HG02981 (cell line): ENCODE measurements around the gene NINL.
"Not testable (repeated sequence)": the region's sequence is repeated elsewhere in the genome, so short reads cannot be mapped to it uniquely, and the experiment has no call there.

ENCODE experiments used
- ATAC-seq: cut with Tn5 transposase; IDR thresholded peaks from one replicate; pipeline ENCODE4 v1.9.1; 2021; ENCODE audit warnings: mild to moderate bottlenecking, moderate library complexity; ENCODE audit not compliant: unreplicated experiment

NINL gene

GRCh38 chr20:25600632-25601031 is 15.3 kb upstream of the NINL start:
- ATAC-seq, result no peak

GRCh38 chr20:25592135-25592852 is 7.0 kb upstream of the NINL start:
- ATAC-seq, result no peak

- not testable (repeated sequence) for ATAC-seq
Observed at GRCh38 chr20:25590778-25591177, 5.4 kb upstream of the NINL start.

GRCh38 chr20:25588491-25588890 is 3.2 kb upstream of the NINL start:
- ATAC-seq, result no peak

GRCh38 chr20:25587536-25587935 is 2.2 kb upstream of the NINL start:
- no peak for ATAC-seq

GRCh38 chr20:25586877-25587276 is 1.5 kb upstream of the NINL start:
- no peak for ATAC-seq

- not testable (repeated sequence) for ATAC-seq
Observed at GRCh38 chr20:25583607-25584006, 1.7 kb downstream of the NINL start.

GRCh38 chr20:25580711-25581110 is 4.6 kb downstream of the NINL start:
- no peak for ATAC-seq

- no peak for ATAC-seq
Observed at GRCh38 chr20:25579081-25579770, 6.1 kb downstream of the NINL start.

GRCh38 chr20:25576783-25577530 is 8.4 kb downstream of the NINL start:
- no peak for ATAC-seq

GRCh38 chr20:25574411-25574810 is 10.9 kb downstream of the NINL start:
- ATAC-seq, result no peak

GRCh38 chr20:25573288-25574251 is 11.8 kb downstream of the NINL start:
- ATAC-seq, result no peak

GRCh38 chr20:25571817-25572216 is 13.5 kb downstream of the NINL start:
- no peak for ATAC-seq

GRCh38 chr20:25571240-25571639 is 14.1 kb downstream of the NINL start:
- no peak for ATAC-seq

GRCh38 chr20:25570148-25570530 is 15.2 kb downstream of the NINL start:
- ATAC-seq, result no peak

GRCh38 chr20:25567286-25567685 is 18.0 kb downstream of the NINL start:
- no peak for ATAC-seq

- ATAC-seq, result no peak
Observed at GRCh38 chr20:25566821-25567220, 18.5 kb downstream of the NINL start.

GRCh38 chr20:25565578-25566157 is 19.7 kb downstream of the NINL start:
- ATAC-seq, result no peak

- ATAC-seq, result no peak
Observed at GRCh38 chr20:25563876-25564275, 21.5 kb downstream of the NINL start.

- no peak for ATAC-seq
Observed at GRCh38 chr20:25563362-25563761, 22.0 kb downstream of the NINL start.
